H1 (cell line): ENCODE measurements around the gene INPP5A. TPM values are rescaled to one million over a fixed set of nuclear protein-coding genes. Genes with fewer than 3 reads are reported as not detected.

Experiments
- CTCF ChIA-PET: fragments of 300-600 bp; sonication (Branson Sonifier 250); formaldehyde crosslinking; loops from one replicate; lab custom pipeline; 2021; ENCODE audit not compliant: partially characterized antibody; lab: Charles Lee
- POLR2A ChIA-PET: fragments of 300-600 bp; sonication (Branson Sonifier 250); formaldehyde crosslinking; loops from one replicate; lab custom pipeline; 2021; ENCODE audit warnings: inconsistent platforms; ENCODE audit not compliant: partially characterized antibody; lab: Charles Lee
- DNase-seq, 2 experiments: peaks; one replicate each; pipeline versions ENCODE4 v3.0.0 to v3.0.0-alpha.2; 2010 to 2022; ENCODE audit warnings: low spot score in 2 of 2, low read depth in 1 of 2, mixed read lengths in 1 of 2
- FAIRE-seq: peaks from 2 replicates; lab custom pipeline; 2011; peaks lifted over from hg19 to GRCh38; lab: Jason Lieb, UNC
- H2AFZ ChIP-seq: 2 replicates; pipeline ENCODE4 v1.8.1; 2012; ENCODE audit warnings: low read length, inconsistent platforms
- H2AK5ac ChIP-seq: 2 replicates; pipeline ENCODE4 v1.6.1; 2013; ENCODE audit warnings: low read depth, low read length
- H2BK120ac ChIP-seq: replicated peaks from 2 replicates; pipeline ENCODE3; 2013; ENCODE audit warnings: low read depth, low read length, inconsistent platforms
- H2BK12ac ChIP-seq: 2 replicates; pipeline ENCODE4 v1.6.1; 2013; ENCODE audit warnings: low read depth, low read length
- H2BK15ac ChIP-seq: 2 replicates; pipeline ENCODE4 v1.6.1; 2013; ENCODE audit warnings: low read length
- H2BK20ac ChIP-seq: 2 replicates; pipeline ENCODE4 v1.6.1; 2013; ENCODE audit warnings: low read length
- H2BK5ac ChIP-seq: 2 replicates; pipeline ENCODE4 v1.6.1; 2013; ENCODE audit warnings: low read depth, low read length
- H3K14ac ChIP-seq: 2 replicates; pipeline ENCODE4 v1.6.1; 2013; ENCODE audit warnings: inconsistent platforms; ENCODE audit not compliant: insufficient read length
- H3K18ac ChIP-seq: 2 replicates; pipeline ENCODE4 v1.6.1; 2013; ENCODE audit warnings: low read length; ENCODE audit errors: extremely low read depth
- H3K23ac ChIP-seq: 2 replicates; pipeline ENCODE4 v1.6.1; 2013; ENCODE audit warnings: inconsistent platforms; ENCODE audit not compliant: insufficient read length
- H3K23me2 ChIP-seq: 2 replicates; pipeline ENCODE4 v1.6.1; 2013; ENCODE audit warnings: low read depth, low read length
- H3K27ac ChIP-seq: 2 replicates; pipeline ENCODE4 v1.6.1; 2011; ENCODE audit warnings: low read depth, low read length, inconsistent platforms
- H3K27me3 ChIP-seq, 4 experiments: replicated peaks in 1 of 4; 1 replicate in 1 of 4; 2 replicates in 3 of 4; pipeline versions ENCODE4 v1.6.1 to v1.8.1; 2011 to 2013; ENCODE audit warnings: low read length in 3 of 4, mild to moderate bottlenecking in 3 of 4, inconsistent platforms in 2 of 4, mixed read lengths in 2 of 4, moderate library complexity in 1 of 4; ENCODE audit not compliant: control insufficient read depth in 3 of 4, insufficient read depth in 3 of 4; ENCODE audit errors: extremely low read depth in 1 of 4
- H3K36me3 ChIP-seq, 4 experiments: 2 replicates each; pipeline versions ENCODE4 v1.6.1 to v1.8.1; 2011 to 2013; ENCODE audit warnings: mild to moderate bottlenecking in 4 of 4, low read length in 3 of 4, moderate library complexity in 2 of 4, control low read depth in 1 of 4, inconsistent platforms in 1 of 4; ENCODE audit not compliant: insufficient read depth in 4 of 4, control insufficient read depth in 2 of 4
- H3K4ac ChIP-seq: replicated peaks from 2 replicates; pipeline ENCODE3; 2013; ENCODE audit warnings: low read length, low read depth, mixed read lengths, inconsistent platforms; ENCODE audit not compliant: insufficient read length
- H3K4me1 ChIP-seq, 4 experiments: replicated peaks in 1 of 4; 1 replicate in 1 of 4; 2 replicates in 3 of 4; pipeline versions ENCODE4 v1.6.1 to v1.8.1; 2011 to 2013; ENCODE audit warnings: low read length in 3 of 4, inconsistent platforms in 2 of 4, mixed read lengths in 1 of 4; ENCODE audit not compliant: insufficient read depth in 4 of 4, control insufficient read depth in 3 of 4
- H3K4me2 ChIP-seq, 2 experiments: 2 replicates each; pipeline versions ENCODE4 v1.6.1 to v1.8.1; 2011 to 2013; ENCODE audit warnings: low read depth in 2 of 2, low read length in 2 of 2, control low read depth in 1 of 2, inconsistent platforms in 1 of 2, mild to moderate bottlenecking in 1 of 2; ENCODE audit not compliant: insufficient read depth in 1 of 2
- H3K4me3 ChIP-seq, 4 experiments: fragments of 200-600, 300-600 bp in 1 of 4; sonication (generic), shearing (Covaris generic), sonication (Bioruptor Twin) in 1 of 4; 2 replicates each; pipeline versions ENCODE4 v1.5.1 to v1.8.1; 2011 to 2016; ENCODE audit warnings: low read length in 4 of 4, low read depth in 3 of 4, control low read depth in 2 of 4, inconsistent platforms in 2 of 4, mild to moderate bottlenecking in 2 of 4, mixed read lengths in 1 of 4, moderate library complexity in 1 of 4; ENCODE audit not compliant: insufficient read depth in 2 of 4; ENCODE audit errors: extremely low read depth in 1 of 4
- H3K56ac ChIP-seq: replicated peaks from 2 replicates; pipeline ENCODE3; 2013; ENCODE audit warnings: low read depth, mild to moderate bottlenecking, mixed read lengths, low read length, inconsistent platforms; ENCODE audit not compliant: insufficient read length
- H3K79me1 ChIP-seq: 2 replicates; pipeline ENCODE4 v1.6.1; 2013; ENCODE audit warnings: low read depth, low read length, control low read depth
- H3K79me2 ChIP-seq, 2 experiments: 2 replicates each; pipeline versions ENCODE4 v1.6.1 to v1.8.1; 2012 to 2013; ENCODE audit warnings: low read length in 2 of 2, mild to moderate bottlenecking in 2 of 2, inconsistent platforms in 1 of 2; ENCODE audit not compliant: insufficient read depth in 2 of 2, control insufficient read depth in 1 of 2
- H3K9ac ChIP-seq, 4 experiments: replicated peaks in 1 of 4; 1 replicate in 1 of 4; 2 replicates in 3 of 4; pipeline versions ENCODE4 v1.6.1 to v1.8.1; 2011 to 2013; ENCODE audit warnings: low read depth in 3 of 4, low read length in 3 of 4, control low read depth in 2 of 4, mild to moderate bottlenecking in 2 of 4, moderate library complexity in 2 of 4, inconsistent platforms in 1 of 4; ENCODE audit errors: extremely low read depth in 1 of 4
- H3K9me3 ChIP-seq, 2 experiments: 2 replicates each; pipeline versions ENCODE4 v1.6.1 to v1.8.1; 2012 to 2013; ENCODE audit warnings: mild to moderate bottlenecking in 2 of 2, moderate library complexity in 2 of 2, control low read depth in 1 of 2, inconsistent platforms in 1 of 2, low read depth in 1 of 2, low read length in 1 of 2, mixed read lengths in 1 of 2; ENCODE audit not compliant: insufficient read depth in 2 of 2
- H4K20me1 ChIP-seq, 2 experiments: replicated peaks in 1 of 2; 2 replicates each; pipeline versions ENCODE3 to v1.8.1; 2011 to 2013; ENCODE audit warnings: inconsistent platforms in 2 of 2, low read length in 2 of 2, mild to moderate bottlenecking in 1 of 2; ENCODE audit not compliant: insufficient read depth in 2 of 2, control insufficient read depth in 1 of 2
- H4K5ac ChIP-seq: 2 replicates; pipeline ENCODE4 v1.6.1; 2013; ENCODE audit warnings: low read length, low read depth, mixed read lengths, inconsistent platforms; ENCODE audit not compliant: insufficient read length
- H4K8ac ChIP-seq: 2 replicates; pipeline ENCODE4 v1.8.0; 2013; ENCODE audit warnings: mild to moderate bottlenecking, moderate library complexity, low read length, inconsistent platforms; ENCODE audit not compliant: insufficient read depth; ENCODE audit errors: extremely low read depth
- H4K91ac ChIP-seq: replicated peaks from 2 replicates; pipeline ENCODE3; 2013; ENCODE audit warnings: low read length, mixed read lengths, inconsistent platforms; ENCODE audit not compliant: insufficient read length
- BRCA1 ChIP-seq: IDR thresholded peaks from 2 replicates; pipeline ENCODE4 v1.6.1; 2012; ENCODE audit warnings: low read depth, low read length, improper control_type of control experiment
- GTF2F1 ChIP-seq: IDR thresholded peaks from 2 replicates; pipeline ENCODE4 v1.6.1; 2012; ENCODE audit warnings: low read depth, low read length, improper control_type of control experiment, borderline replicate concordance
- HDAC6 ChIP-seq: IDR thresholded peaks from one replicate; pipeline ENCODE4 v1.7.1; 2012; ENCODE audit warnings: low read depth, mild to moderate bottlenecking, inconsistent platforms, low read length, moderate library complexity
- NANOG ChIP-seq: IDR thresholded peaks from 2 replicates; pipeline ENCODE4 v1.6.1; 2011; ENCODE audit warnings: low read length, low read depth, mild to moderate bottlenecking, inconsistent platforms; ENCODE audit not compliant: insufficient read depth, poor library complexity, severe bottlenecking
- POLR2AphosphoS5 ChIP-seq: IDR thresholded peaks from 2 replicates; pipeline ENCODE4 v1.6.1; 2011; ENCODE audit warnings: low read depth, low read length
- POU5F1 ChIP-seq: IDR thresholded peaks from 2 replicates; pipeline ENCODE4 v1.6.1; 2011; ENCODE audit warnings: low read depth, mild to moderate bottlenecking, low read length, moderate library complexity
- RFX5 ChIP-seq: IDR thresholded peaks from 2 replicates; pipeline ENCODE4 v1.6.1; 2011; ENCODE audit warnings: low read depth, low read length, improper control_type of control experiment, borderline replicate concordance
- WGBS, 2 experiments: shearing (Covaris generic) in 1 of 2; methylation state at CpG; one replicate each; pipeline versions ENCODE4 v1.1.6 to v1.1.7; 2013 to 2015; ENCODE audit warnings: low lambda C conversion rate in 2 of 2, mixed read lengths in 2 of 2, inconsistent platforms in 1 of 2, low coverage in 1 of 2, missing lambda C conversion rate in 1 of 2; ENCODE audit not compliant: insufficient replicate concordance in 2 of 2, insufficient coverage in 1 of 2, insufficient read length in 1 of 2; ENCODE audit errors: extremely low coverage in 1 of 2, missing lambda C conversion rate in 1 of 2; 5-methylcytosine and 5-hydroxymethylcytosine counted together
- polyA plus RNA-seq, 7 experiments: library from polyadenylated mRNA; depleted of rRNA in 3 of 7; stranded (reverse) in 5 of 7; unstranded in 2 of 7; fragments of >200 nt in 5 of 7; fragments of 200-250 nt in 2 of 7; gene quantifications; 1 replicate in 5 of 7; 2 replicates in 1 of 7; 4 replicates in 1 of 7; pipeline versions ENCODE4 v1.2.1 to v1.2.3, GENCODE V29; 2011 to 2013; ENCODE audit warnings: missing spikeins in 2 of 7, mixed read lengths in 2 of 7
- total RNA-seq: library from RNA; stranded (reverse); fragmentation: NEBNext Ultra II Directional; extraction: Animal tissue kit (Norgen Biotek cat#: 25700); gene quantifications from 2 replicates; pipeline ENCODE4 v1.2.1, GENCODE V29; 2021
- TF ChIP-seq, protein P1 (sequence below): IDR thresholded peaks from 2 replicates; pipeline ENCODE4 v1.6.1; 2012; ENCODE audit warnings: inconsistent platforms

Gene INPP5A
- total and polyA plus RNA-seq, 2 of the 8 experiments (the other 6 are each of a cell fraction or from before 2014, with no cell fraction given) = 19.7 to 27.5 TPM

DNA sequence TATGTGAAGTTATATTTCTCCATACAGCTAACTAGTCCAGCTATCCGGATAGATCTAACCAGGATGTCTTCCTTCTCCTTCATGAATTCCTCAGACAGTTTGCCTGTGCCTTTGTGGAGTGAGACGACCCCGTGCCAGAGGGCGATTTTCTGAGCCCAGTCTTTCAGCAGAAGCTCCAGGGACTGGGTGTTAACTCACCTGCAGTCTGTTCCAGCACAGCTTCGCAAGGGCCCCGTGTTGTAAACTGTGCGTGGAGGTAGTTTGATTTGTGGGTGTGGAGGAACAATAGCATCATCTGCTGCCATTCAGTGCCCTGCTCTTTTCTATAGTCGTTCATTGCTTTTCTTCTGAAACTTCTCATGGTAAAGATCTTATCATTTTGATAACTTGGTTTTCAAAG lies 103.8 kb downstream of the INPP5A start:
- ChIA-PET CTCF (interaction anchor here (1.0 to 5.0 kb wide), 3 partner anchors 13 to 179 kb away, joined by 3 to 37 read pairs (median 4); no protein-coding TSS in a partner anchor), POLR2A (no interaction called here)
- no peak overlapping the region for H3K14ac ChIP-seq
- no peak overlapping the region for H4K8ac ChIP-seq
- no peaks in the 10 kb centered on the region for H3K9me3 ChIP-seq
- H3K9ac ChIP-seq = no peak overlapping the region
- no peak overlapping the region for H2AFZ ChIP-seq
- H2BK5ac ChIP-seq = no peak overlapping the region
- H3K27ac ChIP-seq = no peak overlapping the region
- H3K4me1 ChIP-seq = peaks cover 0 to 2% (median 0%) of the 10 kb centered on the region in 4 experiments; a peak in 1 of 7 replicates
- no peak for TF ChIP-seq RFX5
- no peak for TF ChIP-seq NANOG
- TF ChIP-seq, protein P1, sequence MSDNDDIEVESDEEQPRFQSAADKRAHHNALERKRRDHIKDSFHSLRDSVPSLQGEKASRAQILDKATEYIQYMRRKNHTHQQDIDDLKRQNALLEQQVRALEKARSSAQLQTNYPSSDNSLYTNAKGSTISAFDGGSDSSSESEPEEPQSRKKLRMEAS = no peak
- no peak for TF ChIP-seq GTF2F1
- TF ChIP-seq HDAC6 = no peak
- TF ChIP-seq BRCA1 = no peak
- no peak for TF ChIP-seq POLR2AphosphoS5
- TF ChIP-seq POU5F1 = no peak
- no peak for DNase-seq
- no peak overlapping the region for H3K56ac ChIP-seq
- H2BK20ac ChIP-seq = no peak overlapping the region
- H3K79me2 ChIP-seq = peaks cover 0 to 2% of the 10 kb centered on the region in 2 experiments; a peak in 1 of 4 replicates
- no peak for FAIRE-seq
- H3K23me2 ChIP-seq = no peaks in the 10 kb centered on the region
- H2BK12ac ChIP-seq = no peak overlapping the region
- H3K36me3 ChIP-seq = no peaks in the 10 kb centered on the region
- no peak overlapping the region for H2BK120ac ChIP-seq
- peaks cover 0 to 2% (median 0%) of the 10 kb centered on the region in 4 experiments; a peak in 1 of 7 replicates for H3K27me3 ChIP-seq
- H4K5ac ChIP-seq = no peak overlapping the region
- H3K18ac ChIP-seq = no peak overlapping the region
- H4K91ac ChIP-seq = no peak overlapping the region
- H3K4me3 ChIP-seq = no peak overlapping the region
- H3K4ac ChIP-seq = no peak overlapping the region
- H3K4me2 ChIP-seq = no peak overlapping the region
- H4K20me1 ChIP-seq = peaks cover 6 to 9% of the 10 kb centered on the region in 2 experiments
- 89% methylated on average over 8 of the region's 8 CpGs; no CpG with 5 or more reads in 1 of the 2 experiments for WGBS, 2 experiments
- no peaks in the 10 kb centered on the region; the same call in none of the 2 replicates for H3K79me1 ChIP-seq
- H2BK15ac ChIP-seq = no peak overlapping the region
- H3K23ac ChIP-seq = no peak overlapping the region
- H2AK5ac ChIP-seq = no peak overlapping the region
